ENCODE results near the gene NACA. TPM values are rescaled to one million over a fixed set of nuclear protein-coding genes. Genes with fewer than 3 reads are reported as not detected.

The NACA gene
- total RNA-seq, 1 donor from 2014 or later: 223 TPM

GRCh38 chr12:56694161-56694560, 30.9 kb downstream of the NACA start:
- ATAC-seq (no peak), DNase-seq (ENCODE audit: low spot score) (no peak)

- no peak for ATAC-seq
- no peak for DNase-seq (ENCODE audit: low spot score)
These were observed 36.3 kb downstream of the NACA start for GRCh38 chr12:56688846-56689109.

- peak; percentile 84 for ATAC-seq
- DNase-seq (ENCODE audit: low spot score): peak; percentile 97
These were observed 36.8 kb downstream of the NACA start, which contains the start of gene PTGES3 for GRCh38 chr12:56688129-56688845. Gene PTGES3, minus strand, starts transcription at chr12:56688284. Its CDS starts 285 bp downstream, at chr12:56687999.

GRCh38 chr12:56687223-56688128, 37.6 kb downstream of the NACA start:
- ATAC-seq (peak; percentile 57), DNase-seq (ENCODE audit: low spot score) (peak; percentile 74)

- ATAC-seq: no peak
- DNase-seq (ENCODE audit: low spot score): peak; percentile 44
These were observed 40.2 kb downstream of the NACA start for GRCh38 chr12:56684745-56685359.

- no peak for ATAC-seq
- peak; percentile 38 for DNase-seq (ENCODE audit: low spot score)
These were observed 42.8 kb downstream of the NACA start for GRCh38 chr12:56682323-56682722.

GRCh38 chr12:56679883-56680575, 45.1 kb downstream of the NACA start:
- DNase-seq (ENCODE audit: low spot score): peak; percentile 34
- no peak for ATAC-seq

GRCh38 chr12:56678852-56679251, 46.2 kb downstream of the NACA start:
- ATAC-seq (no peak), DNase-seq (ENCODE audit: low spot score) (peak; percentile 12)

GRCh38 chr12:56677680-56678079, 47.4 kb downstream of the NACA start:
- ATAC-seq (no peak), DNase-seq (ENCODE audit: low spot score) (no peak)

GRCh38 chr12:56676851-56677580, 48.1 kb downstream of the NACA start:
- peak; percentile 40 for DNase-seq (ENCODE audit: low spot score)
- ATAC-seq: peak; percentile 11

- ATAC-seq: peak; percentile 26
- DNase-seq (ENCODE audit: low spot score): no peak
These were observed 53.5 kb downstream of the NACA start for GRCh38 chr12:56671608-56672007.

GRCh38 chr12:56670836-56671235, 54.3 kb downstream of the NACA start:
- ATAC-seq (no peak), DNase-seq (ENCODE audit: low spot score) (no peak)

- DNase-seq (ENCODE audit: low spot score): no peak
- ATAC-seq: no peak
These were observed 57.0 kb downstream of the NACA start for GRCh38 chr12:56668197-56668457.

Other genes starting within 250 kb of the NACA start
- gene GLS2, start 237.1 kb downstream of the NACA start, total RNA-seq: 251 TPM
- 6.6 TPM for gene RBMS2, start 203.5 kb downstream of the NACA start, total RNA-seq
- gene BAZ2A, start 95.0 kb downstream of the NACA start, total RNA-seq: 32.2 TPM
- gene ATP5F1B, start 79.3 kb downstream of the NACA start, total RNA-seq: 344 TPM
- gene PTGES3, start 37.0 kb downstream of the NACA start, total RNA-seq: 72.1 TPM
- 4.9 TPM for gene PRIM1, start 27.0 kb upstream of the NACA start, total RNA-seq
- 554 TPM for gene HSD17B6, start 38.0 kb upstream of the NACA start, total RNA-seq
- gene SDR9C7, start 209.1 kb upstream of the NACA start, total RNA-seq: not detected
- 162 TPM for gene RDH16, start 232.3 kb upstream of the NACA start, total RNA-seq

Data from left lobe of liver (tissue), 2 donors.